ENCODE data around the gene SPATA31D3.
"Not testable (repeated sequence)": the region's sequence is repeated elsewhere in the genome, so short reads cannot be mapped to it uniquely, and the experiment has no call there.

The SPATA31D3 gene

GRCh38 chr9:81943393-81943792 is at the start of gene SPATA31D3:
SPATA31D3 (plus strand) TSS chr9:81943500; CDS start chr9:81943586, 86 bp downstream.
- not testable (repeated sequence) for DNase-seq

GRCh38 chr9:81893929-81894328 is 49.4 kb upstream of the SPATA31D3 start:
- no peak for DNase-seq

- DNase-seq, result no peak
Measured at GRCh38 chr9:81894891-81895290, 48.4 kb upstream of the SPATA31D3 start.

- DNase-seq, result no peak
Measured at GRCh38 chr9:81896070-81896469, 47.2 kb upstream of the SPATA31D3 start.

GRCh38 chr9:81898851-81899250 is 44.4 kb upstream of the SPATA31D3 start:
- no peak for DNase-seq

- DNase-seq, result no peak
Measured at GRCh38 chr9:81902196-81902595, 41.1 kb upstream of the SPATA31D3 start.

GRCh38 chr9:81902626-81903025 is 40.7 kb upstream of the SPATA31D3 start:
- DNase-seq, result no peak

- DNase-seq, result no peak
Measured at GRCh38 chr9:81906671-81907070, 36.6 kb upstream of the SPATA31D3 start.

- DNase-seq, result no peak
Measured at GRCh38 chr9:81912135-81912534, 31.2 kb upstream of the SPATA31D3 start.

- DNase-seq, result no peak
Measured at GRCh38 chr9:81915801-81916505, 27.3 kb upstream of the SPATA31D3 start.

- not testable (repeated sequence) for DNase-seq
Measured at GRCh38 chr9:81918507-81918906, 24.8 kb upstream of the SPATA31D3 start.

GRCh38 chr9:81928305-81928704 is 15.0 kb upstream of the SPATA31D3 start, which contains the start of gene SPATA31D4:
SPATA31D4 (plus strand) TSS chr9:81928428; CDS start chr9:81928514, 86 bp downstream.
- DNase-seq, result not testable (repeated sequence)

- not testable (repeated sequence) for DNase-seq
Measured at GRCh38 chr9:81930147-81930546, 13.2 kb upstream of the SPATA31D3 start.

GRCh38 chr9:81933547-81933946 is 9.8 kb upstream of the SPATA31D3 start:
- not testable (repeated sequence) for DNase-seq

- not testable (repeated sequence) for DNase-seq
Measured at GRCh38 chr9:81948650-81949049, 5.3 kb downstream of the SPATA31D3 start.

- DNase-seq, result no peak
Measured at GRCh38 chr9:81953096-81953495, 9.8 kb downstream of the SPATA31D3 start.

GRCh38 chr9:81955625-81956024 is 12.3 kb downstream of the SPATA31D3 start:
- no peak for DNase-seq

GRCh38 chr9:81964218-81965171 is 21.2 kb downstream of the SPATA31D3 start:
- DNase-seq, result no peak

- no peak for DNase-seq
Measured at GRCh38 chr9:81968026-81968425, 24.7 kb downstream of the SPATA31D3 start.

GRCh38 chr9:81969971-81970370 is 26.7 kb downstream of the SPATA31D3 start:
- DNase-seq, result no peak

GRCh38 chr9:81971727-81972126 is 28.4 kb downstream of the SPATA31D3 start:
- no peak for DNase-seq

GRCh38 chr9:81974764-81975163 is 31.5 kb downstream of the SPATA31D3 start:
- DNase-seq, result no peak

GRCh38 chr9:81976351-81976750 is 33.1 kb downstream of the SPATA31D3 start:
- no peak for DNase-seq

- DNase-seq, result no peak
Measured at GRCh38 chr9:81979196-81979595, 35.9 kb downstream of the SPATA31D3 start.

Data from NCI-H1105 (cell line).